GM19043 (cell line): ENCODE data around the gene TSFM.

Source experiments
- ATAC-seq: cut with Tn5 transposase; IDR thresholded peaks from one replicate; pipeline ENCODE4 v1.9.1; 2021; ENCODE audit warnings: low read depth; ENCODE audit not compliant: unreplicated experiment

TSFM gene

DNA sequence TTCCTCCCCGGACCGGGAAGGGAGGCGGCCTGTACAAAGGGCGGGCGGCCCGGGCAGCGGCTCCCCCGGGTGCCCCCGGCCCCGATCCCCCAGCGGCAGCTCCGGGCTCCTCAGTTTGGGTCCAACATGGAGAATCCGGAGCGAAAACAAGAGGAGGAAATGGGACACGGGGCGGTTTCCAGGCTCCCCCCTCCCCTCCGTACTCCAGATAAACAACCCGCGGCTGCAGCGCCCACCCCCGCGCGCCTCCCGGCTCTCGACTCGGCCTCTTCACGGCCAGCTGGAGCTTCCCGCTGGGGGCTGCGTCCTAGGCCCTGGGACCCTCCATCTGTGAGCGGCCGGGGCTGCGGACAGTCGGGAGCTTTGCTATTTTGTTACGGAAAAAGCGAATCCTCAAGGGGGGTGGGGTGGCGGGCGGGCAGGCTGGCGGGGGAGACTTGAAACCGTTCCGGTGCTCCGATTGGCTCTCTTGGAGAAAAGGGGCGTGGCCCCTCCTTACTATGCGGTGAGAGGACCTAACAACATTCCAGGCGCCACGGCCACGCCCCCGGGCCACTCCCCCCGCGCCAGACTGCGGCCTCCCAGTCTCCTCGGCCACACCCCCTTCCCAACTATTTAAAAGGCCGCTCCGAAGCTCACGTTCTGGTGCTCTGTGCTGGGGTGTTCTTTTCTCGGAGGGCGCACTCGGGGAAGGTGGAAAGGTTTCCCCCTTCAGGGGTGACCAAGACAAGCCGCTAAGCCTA, 64.2 kb downstream of the TSFM start, which contains the start of gene CTDSP2:
Gene CTDSP2, minus strand, starts transcription at position 153 of the 743 bp plus-strand sequence. CDS start 294 bp downstream, outside the sequence.
- peak; percentile 34 for ATAC-seq
